Astrocyte of the cerebellum (primary cell): Measurements from ENCODE around the gene CST5.

Experiments
- DNase-seq: peaks from one replicate; pipeline ENCODE4 v3.0.0-alpha.2; 2011; ENCODE audit warnings: low read depth
- H3K4me3 ChIP-seq: 2 replicates; pipeline ENCODE4 v1.5.1; 2011; ENCODE audit warnings: mild to moderate bottlenecking, low read depth, low read length, moderate library complexity
- in situ Hi-C: cut with HindIII; loops from 2 replicates; pipeline ENCODE4 v1.10.0; 2017; ENCODE audit warnings: low sequenced_read_pairs
- TF ChIP-seq, protein P1 (sequence below): IDR thresholded peaks from 2 replicates; pipeline ENCODE4 v1.5.1; 2012; ENCODE audit warnings: low read length, low read depth, moderate library complexity, mild to moderate bottlenecking; ENCODE audit errors: missing control alignments

Gene CST5, protein sequence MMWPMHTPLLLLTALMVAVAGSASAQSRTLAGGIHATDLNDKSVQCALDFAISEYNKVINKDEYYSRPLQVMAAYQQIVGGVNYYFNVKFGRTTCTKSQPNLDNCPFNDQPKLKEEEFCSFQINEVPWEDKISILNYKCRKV

DNA sequence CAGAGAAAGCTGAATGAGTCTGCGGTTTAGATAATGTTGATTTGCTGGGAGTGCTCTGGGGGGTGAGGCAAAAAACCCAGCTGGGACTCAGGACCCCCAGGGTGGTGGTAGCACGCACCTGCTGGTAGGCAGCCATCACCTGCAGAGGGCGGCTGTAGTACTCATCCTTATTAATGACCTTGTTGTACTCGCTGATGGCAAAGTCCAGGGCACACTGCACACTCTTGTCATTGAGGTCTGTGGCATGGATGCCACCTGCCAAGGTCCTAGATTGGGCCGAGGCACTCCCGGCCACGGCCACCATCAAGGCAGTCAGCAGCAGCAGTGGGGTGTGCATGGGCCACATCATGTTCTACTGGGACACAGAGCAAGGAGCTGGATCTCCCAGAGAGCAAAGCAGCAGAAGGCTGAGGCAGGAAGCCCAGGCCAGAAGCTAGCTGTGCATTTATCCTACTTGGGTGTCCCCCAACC is at the start of gene CST5:
TSS of gene CST5 (minus strand) at position 421 of the 471 bp plus-strand sequence. CDS start at position 349, 72 bp downstream.
- DNase-seq = no peak
- no peak within 1 kb of the TSS for H3K4me3 ChIP-seq
- TF ChIP-seq, protein P1, sequence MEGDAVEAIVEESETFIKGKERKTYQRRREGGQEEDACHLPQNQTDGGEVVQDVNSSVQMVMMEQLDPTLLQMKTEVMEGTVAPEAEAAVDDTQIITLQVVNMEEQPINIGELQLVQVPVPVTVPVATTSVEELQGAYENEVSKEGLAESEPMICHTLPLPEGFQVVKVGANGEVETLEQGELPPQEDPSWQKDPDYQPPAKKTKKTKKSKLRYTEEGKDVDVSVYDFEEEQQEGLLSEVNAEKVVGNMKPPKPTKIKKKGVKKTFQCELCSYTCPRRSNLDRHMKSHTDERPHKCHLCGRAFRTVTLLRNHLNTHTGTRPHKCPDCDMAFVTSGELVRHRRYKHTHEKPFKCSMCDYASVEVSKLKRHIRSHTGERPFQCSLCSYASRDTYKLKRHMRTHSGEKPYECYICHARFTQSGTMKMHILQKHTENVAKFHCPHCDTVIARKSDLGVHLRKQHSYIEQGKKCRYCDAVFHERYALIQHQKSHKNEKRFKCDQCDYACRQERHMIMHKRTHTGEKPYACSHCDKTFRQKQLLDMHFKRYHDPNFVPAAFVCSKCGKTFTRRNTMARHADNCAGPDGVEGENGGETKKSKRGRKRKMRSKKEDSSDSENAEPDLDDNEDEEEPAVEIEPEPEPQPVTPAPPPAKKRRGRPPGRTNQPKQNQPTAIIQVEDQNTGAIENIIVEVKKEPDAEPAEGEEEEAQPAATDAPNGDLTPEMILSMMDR = no peak
- in situ Hi-C loops = no loop called here

DNA sequence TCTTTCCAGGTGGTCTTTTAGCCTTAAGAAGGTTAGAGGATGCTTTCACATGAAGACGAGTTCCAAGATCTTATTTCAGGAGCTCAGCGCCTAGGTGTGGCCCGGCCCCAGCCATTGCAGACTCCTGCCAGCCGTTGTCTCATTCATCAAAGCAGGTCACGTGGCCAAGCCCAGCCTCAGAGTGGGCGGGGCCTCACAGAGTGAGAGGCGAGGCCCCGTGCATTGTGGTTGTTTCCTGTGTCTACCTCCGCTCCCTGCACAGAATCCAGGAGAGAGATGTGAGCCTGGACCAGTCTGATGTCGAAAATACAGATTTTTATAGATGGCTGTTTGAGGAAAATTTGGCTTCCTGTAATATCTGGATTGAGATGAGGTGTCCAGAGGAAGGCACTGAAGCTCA is 49.2 kb upstream of the CST5 start:
- in situ Hi-C loops = no loop called here
- H3K4me3 ChIP-seq = no peak overlapping the region
- DNase-seq = no peak
- TF ChIP-seq, protein P1 = no peak

DNA sequence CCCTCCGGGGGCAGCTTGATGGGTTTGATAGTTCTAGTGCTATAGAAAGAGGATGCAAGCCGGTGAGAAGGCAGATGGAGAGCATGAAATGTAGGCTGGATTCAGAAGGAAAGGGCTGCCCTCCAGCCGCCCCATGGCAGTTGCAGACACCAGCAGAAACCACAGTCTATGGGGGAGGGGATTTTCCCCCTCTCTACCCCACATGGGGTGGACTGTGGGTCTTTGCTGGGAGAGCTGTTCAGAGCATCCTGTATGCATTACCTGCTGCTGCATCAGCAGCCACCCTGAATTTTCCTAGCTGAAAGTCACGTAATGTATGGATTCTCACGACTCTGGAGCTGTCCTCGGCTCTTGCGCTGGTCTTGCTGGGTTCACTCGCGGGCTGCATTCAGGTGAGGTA is 48.8 kb upstream of the CST5 start:
- in situ Hi-C loops = no loop called here
- TF ChIP-seq, protein P1 = no peak
- no peak overlapping the region for H3K4me3 ChIP-seq
- no peak for DNase-seq

DNA sequence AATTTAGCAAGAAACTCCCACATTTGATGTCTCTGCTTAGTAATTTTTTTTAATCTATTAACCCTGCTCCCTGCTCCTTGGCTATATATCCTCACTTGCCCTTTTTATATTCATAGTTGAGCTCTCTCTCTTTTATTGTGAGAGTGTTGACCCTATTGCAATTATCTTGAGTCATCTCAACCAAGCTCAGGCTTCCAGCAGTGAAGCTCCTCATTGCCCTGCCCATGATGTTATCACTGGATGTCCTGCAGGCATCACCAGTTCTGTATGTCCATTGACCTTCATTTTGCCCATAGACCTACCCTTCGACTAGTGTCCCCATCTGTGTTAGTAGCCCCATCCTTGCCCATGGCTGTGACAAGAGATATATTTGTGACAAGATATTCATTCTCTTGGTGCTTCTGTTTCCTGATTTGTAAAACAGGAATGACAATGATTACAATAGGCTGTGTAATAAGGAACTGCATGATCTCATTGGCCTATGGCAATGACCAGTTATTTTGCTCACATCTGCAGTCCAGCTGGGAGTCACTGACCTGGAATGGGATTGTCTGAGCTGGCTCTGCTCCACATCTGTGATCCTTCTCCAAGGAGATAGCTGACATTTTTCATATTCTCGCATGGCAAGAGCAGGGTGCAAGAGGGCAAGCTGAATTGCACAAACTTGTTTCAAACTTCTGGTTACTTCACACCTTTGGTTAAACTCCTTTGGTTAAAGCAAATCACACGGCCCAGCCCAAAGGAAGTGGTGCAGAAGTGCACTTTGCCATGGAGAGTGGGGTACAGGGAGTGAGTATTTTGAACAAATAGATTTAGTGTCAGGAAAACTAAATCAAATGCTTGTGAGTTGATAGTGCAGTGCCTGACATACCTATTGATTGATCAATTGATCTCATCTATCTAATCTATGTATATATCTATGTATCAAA is 47.7 kb upstream of the CST5 start:
- in situ Hi-C loops = no loop called here
- H3K4me3 ChIP-seq = no peak overlapping the region
- TF ChIP-seq, protein P1 = no peak
- no peak for DNase-seq

DNA sequence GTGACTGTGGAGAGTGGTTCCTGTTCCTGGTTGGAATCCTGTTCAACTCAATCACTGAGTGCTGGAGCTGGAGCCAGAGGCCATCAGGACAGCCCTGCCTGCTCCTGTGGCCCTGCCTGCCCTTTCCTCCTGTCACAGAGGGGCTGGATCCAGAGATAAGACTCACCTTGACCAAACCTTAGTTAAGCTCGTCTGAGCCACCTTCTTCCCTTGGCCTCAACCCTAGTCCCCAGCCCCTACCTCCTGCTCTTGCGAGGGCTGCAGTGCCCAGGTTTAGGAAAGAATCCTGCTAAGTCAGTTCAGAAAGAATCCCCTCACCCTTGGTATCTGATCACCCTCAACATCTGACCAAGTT is 47.0 kb upstream of the CST5 start:
- no peak overlapping the region for H3K4me3 ChIP-seq
- TF ChIP-seq, protein P1 = no peak
- DNase-seq = no peak
- in situ Hi-C loops = no loop called here

DNA sequence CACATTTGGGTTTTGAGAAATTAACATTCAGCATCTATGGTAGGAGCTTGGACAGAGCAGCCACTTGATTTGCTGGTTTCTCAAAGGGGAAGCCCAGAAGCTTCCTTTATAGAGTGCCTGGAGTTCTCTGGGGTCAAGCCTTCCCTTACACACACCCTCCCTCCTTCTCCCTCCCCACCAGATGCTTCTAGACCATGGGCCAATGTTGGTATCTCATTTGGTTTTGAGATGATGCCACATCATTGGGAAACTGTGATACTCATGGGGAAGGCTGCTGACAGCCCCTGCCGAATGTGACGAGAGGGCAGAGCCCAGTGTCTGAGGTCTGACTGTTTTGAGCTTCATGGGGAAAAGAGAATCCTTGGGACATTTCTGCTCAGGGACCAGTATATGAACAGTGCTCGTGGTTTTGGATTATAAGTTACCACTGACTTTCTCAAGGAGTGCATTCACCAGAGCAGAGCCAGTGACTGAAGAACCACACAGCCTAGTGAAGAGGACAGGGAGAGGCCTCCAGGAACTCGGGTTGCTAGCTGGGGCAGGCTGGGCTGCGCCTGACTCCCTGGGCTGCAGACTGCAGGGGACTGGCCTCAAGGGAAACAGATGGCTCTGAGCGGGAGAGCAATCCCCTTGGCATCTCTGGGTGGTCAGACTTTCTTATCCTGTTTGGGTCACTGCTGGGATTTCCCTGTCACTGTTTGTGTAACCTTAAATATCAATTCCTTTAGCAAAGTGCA is 46.4 kb upstream of the CST5 start:
- in situ Hi-C loops = no loop called here
- no peak for DNase-seq
- no peak overlapping the region for H3K4me3 ChIP-seq
- TF ChIP-seq, protein P1 = no peak
